Measurements from ENCODE around the gene CCDC33.
"Not testable (repeated sequence)": the region's sequence is repeated elsewhere in the genome, so short reads cannot be mapped to it uniquely, and the experiment has no call there.

CCDC33 gene

GRCh38 chr15:74357514-74357913 lies 121.4 kb downstream of the CCDC33 start:
- H3K14ac ChIP-seq (ENCODE audit: low read length in 2 of 2); H3K23ac ChIP-seq (ENCODE audit: low read length in 2 of 2); H3K36me3 ChIP-seq (ENCODE audit: control insufficient read depth in 1 of 2, insufficient read depth in 2 of 2, low read depth in 1 of 2, low read length in 2 of 2); H2BK5ac ChIP-seq (ENCODE audit: low read depth, low read length, poor library complexity, severe bottlenecking); H2BK120ac ChIP-seq (ENCODE audit: low read depth, low read length); H2BK12ac ChIP-seq (ENCODE audit: low read length in 2 of 2); H3K9ac ChIP-seq (ENCODE audit: low read length); H3K4me2 ChIP-seq (ENCODE audit: low read length, poor library complexity, severe bottlenecking); H3K4me3 ChIP-seq (ENCODE audit: insufficient read depth in 1 of 2, low read depth in 1 of 2, low read length in 2 of 2); H2AFZ ChIP-seq (ENCODE audit: low read depth, low read length); H3K9me3 ChIP-seq (ENCODE audit: control insufficient read depth, low read length); H3K27ac ChIP-seq (ENCODE audit: low read length, poor library complexity, severe bottlenecking); H2BK15ac ChIP-seq (ENCODE audit: low read depth, poor library complexity, severe bottlenecking); H3K79me1 ChIP-seq (replicated peaks; ENCODE audit: low read length, poor library complexity, severe bottlenecking); H4K8ac ChIP-seq (ENCODE audit: low read length); H2AK5ac ChIP-seq (ENCODE audit: low read length, severe bottlenecking); H3K18ac ChIP-seq (ENCODE audit: low read depth in 1 of 2, low read length in 2 of 2); H4K91ac ChIP-seq (ENCODE audit: low read length); H3K4ac ChIP-seq (ENCODE audit: low read depth in 1 of 2, low read length in 2 of 2); H3K4me1 ChIP-seq (ENCODE audit: control insufficient read depth, insufficient read depth, low read depth, low read length); H3K27me3 ChIP-seq (ENCODE audit: control insufficient read depth in 1 of 2, insufficient read depth in 1 of 2, low read length in 2 of 2): not testable (repeated sequence)
- peak; percentile 13 for DNase-seq
- WGBS, result 85% methylated on average over 7 of the region's 7 CpGs

- H3K4me1 ChIP-seq (ENCODE audit: control insufficient read depth, insufficient read depth, low read depth, low read length); H3K4ac ChIP-seq (ENCODE audit: low read depth in 1 of 2, low read length in 2 of 2); H2AK5ac ChIP-seq (ENCODE audit: low read length, severe bottlenecking); H4K91ac ChIP-seq (ENCODE audit: low read length); H2BK120ac ChIP-seq (ENCODE audit: low read depth, low read length); H2BK12ac ChIP-seq (ENCODE audit: low read length in 2 of 2); H3K79me1 ChIP-seq (replicated peaks; ENCODE audit: low read length, poor library complexity, severe bottlenecking); H3K23ac ChIP-seq (ENCODE audit: low read length in 2 of 2); H3K4me3 ChIP-seq (ENCODE audit: insufficient read depth in 1 of 2, low read depth in 1 of 2, low read length in 2 of 2); H3K9me3 ChIP-seq (ENCODE audit: control insufficient read depth, low read length); H3K9ac ChIP-seq (ENCODE audit: low read length); H2BK15ac ChIP-seq (ENCODE audit: low read depth, poor library complexity, severe bottlenecking); H3K36me3 ChIP-seq (ENCODE audit: control insufficient read depth in 1 of 2, insufficient read depth in 2 of 2, low read depth in 1 of 2, low read length in 2 of 2); H3K18ac ChIP-seq (ENCODE audit: low read depth in 1 of 2, low read length in 2 of 2); H2AFZ ChIP-seq (ENCODE audit: low read depth, low read length); H4K8ac ChIP-seq (ENCODE audit: low read length); H3K4me2 ChIP-seq (ENCODE audit: low read length, poor library complexity, severe bottlenecking); H2BK5ac ChIP-seq (ENCODE audit: low read depth, low read length, poor library complexity, severe bottlenecking); H3K27ac ChIP-seq (ENCODE audit: low read length, poor library complexity, severe bottlenecking); DNase-seq; H3K14ac ChIP-seq (ENCODE audit: low read length in 2 of 2); H3K27me3 ChIP-seq (ENCODE audit: control insufficient read depth in 1 of 2, insufficient read depth in 1 of 2, low read length in 2 of 2): not testable (repeated sequence)
- WGBS, result 48% methylated on average over 6 of the region's 6 CpGs
Observed at GRCh38 chr15:74359376-74359775, 123.2 kb downstream of the CCDC33 start.

- not testable (repeated sequence) for H2AK5ac ChIP-seq (ENCODE audit: low read length, severe bottlenecking); DNase-seq; H3K79me1 ChIP-seq (replicated peaks; ENCODE audit: low read length, poor library complexity, severe bottlenecking); H3K4me1 ChIP-seq (ENCODE audit: control insufficient read depth, insufficient read depth, low read depth, low read length); H3K4ac ChIP-seq (ENCODE audit: low read depth in 1 of 2, low read length in 2 of 2); H3K4me3 ChIP-seq (ENCODE audit: insufficient read depth in 1 of 2, low read depth in 1 of 2, low read length in 2 of 2); H3K23ac ChIP-seq (ENCODE audit: low read length in 2 of 2); H3K27ac ChIP-seq (ENCODE audit: low read length, poor library complexity, severe bottlenecking); H2BK5ac ChIP-seq (ENCODE audit: low read depth, low read length, poor library complexity, severe bottlenecking); H2BK12ac ChIP-seq (ENCODE audit: low read length in 2 of 2); H3K18ac ChIP-seq (ENCODE audit: low read depth in 1 of 2, low read length in 2 of 2); H2BK15ac ChIP-seq (ENCODE audit: low read depth, poor library complexity, severe bottlenecking); H2AFZ ChIP-seq (ENCODE audit: low read depth, low read length); H2BK120ac ChIP-seq (ENCODE audit: low read depth, low read length); H3K14ac ChIP-seq (ENCODE audit: low read length in 2 of 2); H3K9me3 ChIP-seq (ENCODE audit: control insufficient read depth, low read length); H3K4me2 ChIP-seq (ENCODE audit: low read length, poor library complexity, severe bottlenecking); H3K36me3 ChIP-seq (ENCODE audit: control insufficient read depth in 1 of 2, insufficient read depth in 2 of 2, low read depth in 1 of 2, low read length in 2 of 2); H4K8ac ChIP-seq (ENCODE audit: low read length); H3K9ac ChIP-seq (ENCODE audit: low read length); H4K91ac ChIP-seq (ENCODE audit: low read length); H3K27me3 ChIP-seq (ENCODE audit: control insufficient read depth in 1 of 2, insufficient read depth in 1 of 2, low read length in 2 of 2)
- WGBS, result no CpG with 5 or more reads among the region's 1 CpG
Observed at GRCh38 chr15:74360855-74361254, 124.7 kb downstream of the CCDC33 start.

- Histone ChIP-seq H3K14ac (ENCODE audit: low read length in 2 of 2) (no peak overlapping the region), H2AFZ (ENCODE audit: low read depth, low read length) (no peak overlapping the region), H3K4me2 (ENCODE audit: low read length, poor library complexity, severe bottlenecking) (no peak overlapping the region), H2BK5ac (ENCODE audit: low read depth, low read length, poor library complexity, severe bottlenecking) (no peak overlapping the region), H2BK12ac (ENCODE audit: low read length in 2 of 2) (no peak overlapping the region), H3K9ac (ENCODE audit: low read length) (no peak overlapping the region), H3K4me3 (ENCODE audit: insufficient read depth in 1 of 2, low read depth in 1 of 2, low read length in 2 of 2) (no peak overlapping the region), H3K9me3 (ENCODE audit: control insufficient read depth, low read length) (no peaks in the 10 kb centered on the region), H2BK120ac (ENCODE audit: low read depth, low read length) (no peak overlapping the region), H3K23ac (ENCODE audit: low read length in 2 of 2) (no peak overlapping the region), H3K27ac (ENCODE audit: low read length, poor library complexity, severe bottlenecking) (no peak overlapping the region), H3K36me3 (ENCODE audit: control insufficient read depth in 1 of 2, insufficient read depth in 2 of 2, low read depth in 1 of 2, low read length in 2 of 2) (no peaks in the 10 kb centered on the region), H4K8ac (ENCODE audit: low read length) (no peak overlapping the region), H2AK5ac (ENCODE audit: low read length, severe bottlenecking) (no peak overlapping the region), H3K18ac (ENCODE audit: low read depth in 1 of 2, low read length in 2 of 2) (no peak overlapping the region), H3K27me3 (ENCODE audit: control insufficient read depth in 1 of 2, insufficient read depth in 1 of 2, low read length in 2 of 2) (peaks cover 0 to 9% of the 10 kb centered on the region in 2 experiments), H3K4ac (ENCODE audit: low read depth in 1 of 2, low read length in 2 of 2) (no peak overlapping the region), H3K4me1 (ENCODE audit: control insufficient read depth, insufficient read depth, low read depth, low read length) (peaks cover 12% of the 10 kb centered on the region), H2BK15ac (ENCODE audit: low read depth, poor library complexity, severe bottlenecking) (no peak overlapping the region), H4K91ac (ENCODE audit: low read length) (no peak overlapping the region), H3K79me1 (replicated peaks; ENCODE audit: low read length, poor library complexity, severe bottlenecking) (no peaks in the 10 kb centered on the region)
- no peak for DNase-seq
- no CpG with 5 or more reads among the region's 1 CpG for WGBS
Observed at GRCh38 chr15:74362482-74362881, 126.4 kb downstream of the CCDC33 start.
